ENCODE measurements around the gene DLG2.
"Not testable (repeated sequence)": the region's sequence is repeated elsewhere in the genome, so short reads cannot be mapped to it uniquely, and the experiment has no call there.

DLG2 gene

DNA sequence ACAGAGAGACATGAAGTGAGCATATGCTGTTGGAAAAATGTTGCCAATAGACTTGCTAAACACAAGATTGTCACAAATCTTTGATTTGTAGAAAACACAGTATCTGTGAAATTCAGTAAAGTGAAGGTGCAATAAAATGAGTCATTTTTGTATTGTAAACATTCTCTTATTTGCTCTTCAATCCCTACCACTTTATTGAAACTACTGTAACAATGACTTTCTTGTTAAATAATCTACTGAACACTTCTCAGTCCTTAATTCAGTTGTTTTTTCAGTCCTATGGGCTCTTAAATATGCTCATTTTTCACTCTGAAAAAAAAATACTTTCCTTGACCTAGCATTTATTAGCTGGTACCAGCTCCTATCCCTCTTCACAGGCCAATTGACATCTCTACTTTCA, 531.9 kb downstream of the DLG2 start:
- DNase-seq = no peak

- DNase-seq = no peak
These were observed 532.3 kb downstream of the DLG2 start for GRCh38 chr11:85094795-85095194.

DNA sequence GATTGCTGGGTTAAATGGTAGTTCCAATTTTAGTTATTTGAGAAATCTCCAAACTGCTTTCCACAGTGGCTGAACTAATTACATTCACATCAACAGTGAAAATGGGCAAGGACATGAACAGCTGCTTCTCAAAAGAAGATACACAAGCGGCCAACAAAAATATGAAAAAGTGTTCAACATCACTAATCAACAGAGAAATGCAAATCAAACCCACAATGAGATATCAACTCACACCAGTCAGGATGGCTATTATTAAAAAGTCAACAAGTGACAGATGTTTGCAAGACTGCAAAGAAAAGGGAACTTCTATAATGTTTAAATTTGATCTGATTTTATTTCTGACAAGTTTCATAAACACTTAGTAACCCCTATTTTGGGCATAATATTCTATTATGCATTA, 537.5 kb downstream of the DLG2 start:
- no peak for DNase-seq

GRCh38 chr11:85088286-85088685, 538.9 kb downstream of the DLG2 start:
- DNase-seq = no peak

- no peak for DNase-seq
These were observed 540.5 kb downstream of the DLG2 start for GRCh38 chr11:85086504-85087284.

GRCh38 chr11:85076535-85077330, 550.4 kb downstream of the DLG2 start:
- DNase-seq = no peak

GRCh38 chr11:85062659-85063058, 564.5 kb downstream of the DLG2 start:
- DNase-seq = no peak

DNA sequence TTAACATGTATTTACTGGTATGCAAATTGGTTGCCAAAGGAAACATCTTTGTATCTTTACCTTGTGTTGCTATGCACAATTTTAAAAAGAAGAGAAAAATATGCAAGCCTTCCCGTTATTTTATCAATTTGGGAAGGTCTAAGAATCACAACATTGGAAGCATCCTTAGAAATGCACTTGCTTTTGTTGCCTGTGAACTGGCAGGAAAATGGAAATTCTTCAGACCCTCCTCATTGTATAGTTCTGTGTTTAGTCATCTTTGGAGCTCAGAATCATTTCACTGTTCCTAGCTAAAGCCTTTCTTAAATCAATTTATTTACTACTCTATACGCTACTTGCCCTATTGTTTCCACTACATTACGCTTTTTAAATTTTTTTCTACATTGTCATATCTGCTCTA, 574.5 kb downstream of the DLG2 start:
- DNase-seq = no peak

DNA sequence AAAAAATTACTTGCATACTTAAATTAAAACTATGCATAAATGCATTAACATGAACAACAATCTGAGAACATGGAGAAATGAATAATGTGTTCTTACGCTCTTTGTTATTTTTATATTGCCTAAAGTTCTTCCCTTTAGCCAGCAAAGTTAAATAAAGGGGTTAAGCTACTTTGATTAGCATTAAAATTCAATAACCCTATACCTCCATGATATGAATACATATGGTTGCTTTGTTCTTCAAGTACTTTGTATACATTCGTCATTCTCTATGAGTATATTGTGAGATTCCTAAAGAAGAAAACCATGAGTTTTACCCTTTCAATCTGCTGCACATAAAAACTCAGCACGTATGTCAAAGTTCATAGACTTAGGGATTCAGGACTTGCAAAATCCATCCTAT, 578.3 kb downstream of the DLG2 start:
- DNase-seq = no peak

DNA sequence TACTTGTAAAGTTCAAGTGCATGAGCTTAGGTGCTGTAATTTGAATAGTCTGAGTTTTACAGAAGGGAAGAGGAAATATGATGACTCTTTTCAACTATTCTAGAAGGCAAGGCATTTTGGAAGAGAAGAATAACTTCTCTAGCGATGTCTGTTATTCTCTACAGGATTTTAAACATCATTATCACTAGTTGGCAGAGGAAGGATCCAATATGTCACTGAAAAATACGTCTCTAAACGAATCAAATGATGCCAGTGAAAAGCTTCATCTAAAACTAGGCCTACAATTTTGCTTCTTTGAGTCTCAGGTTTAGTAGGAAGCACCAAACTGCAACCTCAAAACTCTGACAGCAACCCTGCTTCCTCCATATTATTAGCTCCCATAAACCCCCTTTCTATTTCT, 581.4 kb downstream of the DLG2 start:
- DNase-seq = no peak

DNA sequence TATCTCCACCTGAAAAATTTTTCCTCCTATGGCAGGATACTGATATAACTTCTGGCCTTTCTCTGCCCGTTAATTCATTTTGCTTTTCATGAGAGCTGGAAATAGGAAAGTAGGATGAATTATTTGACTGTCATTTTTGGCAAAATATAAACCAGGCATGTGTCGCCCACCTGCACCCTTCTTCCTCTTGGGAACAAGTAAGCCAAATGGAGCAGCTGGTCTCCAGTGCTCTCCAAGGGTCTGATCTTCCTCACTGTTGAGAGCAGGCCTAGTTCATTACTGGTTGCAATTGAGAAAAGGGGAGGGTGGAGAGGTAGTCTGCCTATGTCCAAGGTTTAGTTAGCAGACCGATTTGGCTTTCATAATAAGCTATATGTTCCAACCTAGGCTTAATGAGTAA, 582.2 kb downstream of the DLG2 start:
- no peak for DNase-seq

- no peak for DNase-seq
These were observed 584.8 kb downstream of the DLG2 start for GRCh38 chr11:85042361-85042760.

DNA sequence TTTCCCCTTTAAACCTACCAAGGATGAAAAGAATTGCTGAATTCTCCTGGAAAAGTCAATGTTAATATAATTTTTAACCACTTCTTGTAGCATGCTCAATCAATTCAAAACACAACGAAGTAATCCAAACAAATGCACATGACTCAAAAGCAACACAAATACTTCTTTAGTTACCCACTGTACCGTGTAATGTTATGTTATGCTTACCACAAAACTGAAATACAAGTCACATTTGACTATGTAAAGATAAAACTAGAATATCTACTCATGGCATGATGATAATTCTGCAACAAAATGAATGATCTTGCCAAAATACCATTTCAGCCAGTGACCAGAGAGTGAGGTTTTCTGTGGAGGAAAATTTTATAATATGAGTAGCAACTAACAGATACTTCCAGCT, 587.0 kb downstream of the DLG2 start:
- DNase-seq = no peak

DNA sequence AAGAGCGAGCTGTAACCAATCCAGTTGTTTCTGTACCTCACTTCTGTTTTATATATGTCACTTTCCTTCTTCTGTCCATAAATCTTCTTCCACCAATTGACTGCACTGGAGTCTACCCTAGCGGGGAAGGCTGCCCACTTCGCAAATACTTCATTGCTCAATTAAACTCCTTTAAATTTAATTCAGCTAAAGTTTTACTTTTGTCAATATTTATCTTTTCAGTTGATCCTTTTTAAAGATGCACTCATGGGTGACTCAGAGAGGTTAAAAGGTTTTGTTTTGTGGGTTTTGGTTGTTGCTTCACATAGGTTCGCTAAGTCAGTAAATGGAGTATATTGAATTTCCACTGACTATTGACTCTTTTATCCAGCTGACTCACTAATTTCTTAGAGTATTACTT, 597.2 kb downstream of the DLG2 start:
- no peak for DNase-seq

DNA sequence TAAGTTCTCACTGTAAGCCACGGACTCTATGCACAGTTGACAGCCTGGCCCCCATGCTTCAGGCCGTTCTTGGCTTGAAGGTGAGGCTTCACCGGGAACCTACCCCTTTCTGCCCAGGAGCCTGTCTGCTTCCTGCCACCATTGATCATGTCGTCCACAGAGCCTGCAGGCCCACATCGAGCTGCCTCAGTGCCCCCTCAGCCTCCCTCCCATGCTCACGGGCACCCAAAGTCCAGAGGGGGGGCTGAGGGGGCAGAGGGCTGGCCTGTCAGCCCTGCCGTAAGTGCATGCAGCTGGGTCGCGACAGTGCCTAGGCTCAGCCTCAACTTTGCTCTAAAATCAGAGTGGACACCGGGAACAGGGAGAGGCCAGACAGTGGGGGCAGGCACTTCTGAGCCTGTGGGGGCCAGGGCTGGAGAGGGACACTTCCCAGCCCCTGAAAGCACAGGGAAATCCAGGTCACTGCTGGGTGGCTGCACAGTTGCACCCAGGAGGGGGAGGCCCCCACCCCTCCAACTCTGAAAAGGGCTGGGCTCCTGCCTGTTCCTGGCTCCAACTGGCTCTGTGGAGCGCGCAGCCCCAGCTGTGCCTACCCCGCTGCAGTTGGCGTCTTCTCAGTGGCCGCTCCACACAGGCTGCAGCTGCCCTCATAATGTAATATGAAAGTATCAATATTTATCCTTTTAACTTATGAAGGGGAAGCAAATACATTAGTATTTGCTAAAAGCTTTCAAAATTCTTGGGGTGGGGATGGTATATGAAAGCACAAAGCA, 598.6 kb downstream of the DLG2 start:
- DNase-seq = no peak

GRCh38 chr11:85027346-85027745, 599.8 kb downstream of the DLG2 start:
- DNase-seq = no peak

DNA sequence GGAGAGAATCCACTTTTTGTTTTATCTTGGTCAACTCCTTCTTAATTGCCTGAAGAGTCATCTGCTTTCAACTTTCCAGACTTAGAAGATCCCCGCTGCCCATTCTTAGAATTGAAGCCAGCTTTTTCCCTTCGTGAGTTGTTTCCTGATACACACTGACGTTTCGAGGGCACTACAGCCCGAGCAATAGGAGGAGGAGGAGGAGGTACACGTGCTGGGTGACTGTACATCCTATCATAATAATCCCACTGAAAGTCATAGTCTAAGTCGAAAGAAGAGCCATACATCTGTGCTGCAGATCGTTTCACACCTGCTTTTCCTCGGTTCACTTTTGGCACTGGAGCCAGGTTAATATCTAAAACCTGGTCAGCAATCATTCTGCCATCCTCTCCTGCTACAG, 606.1 kb downstream of the DLG2 start:
- DNase-seq = no peak

DNA sequence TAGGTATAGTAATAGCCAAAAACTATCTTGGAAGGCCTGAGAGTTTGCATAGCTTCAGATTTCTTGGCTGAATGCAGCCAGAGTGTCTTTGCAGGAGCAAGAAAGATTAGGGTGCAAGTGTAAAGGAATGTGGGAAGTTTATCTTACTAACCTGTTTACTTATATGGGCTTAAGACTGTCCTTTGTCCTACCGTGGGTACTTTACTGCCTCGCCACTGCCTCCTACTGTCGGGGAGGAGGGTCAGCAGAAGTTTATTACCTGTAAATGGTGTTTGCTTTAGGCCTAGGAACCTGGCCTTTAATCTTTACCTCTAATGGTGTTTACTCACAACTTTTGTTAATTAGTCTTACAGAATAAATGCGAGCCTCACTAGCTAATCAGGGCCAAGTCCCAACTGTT, 633.8 kb downstream of the DLG2 start:
- DNase-seq = no peak

DNA sequence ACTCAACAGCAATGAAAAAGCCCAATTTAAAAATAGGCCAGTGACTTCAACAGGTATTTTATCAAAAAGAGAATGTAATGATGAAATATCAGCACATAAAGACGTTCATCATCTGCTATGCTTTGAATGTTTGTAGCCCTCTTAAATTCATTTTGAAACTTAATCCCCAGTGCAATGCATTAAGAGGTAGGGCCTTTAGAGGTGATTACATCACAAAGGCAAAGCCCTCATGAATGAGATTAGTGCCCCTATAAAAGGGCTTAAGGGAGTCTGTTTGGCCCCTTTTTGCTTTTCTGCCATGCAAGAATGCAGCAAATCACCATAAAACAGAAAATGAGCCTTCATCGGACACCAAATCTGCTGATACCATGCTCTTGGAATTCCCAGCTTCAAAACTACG, 637.0 kb downstream of the DLG2 start:
- DNase-seq = no peak

DNA sequence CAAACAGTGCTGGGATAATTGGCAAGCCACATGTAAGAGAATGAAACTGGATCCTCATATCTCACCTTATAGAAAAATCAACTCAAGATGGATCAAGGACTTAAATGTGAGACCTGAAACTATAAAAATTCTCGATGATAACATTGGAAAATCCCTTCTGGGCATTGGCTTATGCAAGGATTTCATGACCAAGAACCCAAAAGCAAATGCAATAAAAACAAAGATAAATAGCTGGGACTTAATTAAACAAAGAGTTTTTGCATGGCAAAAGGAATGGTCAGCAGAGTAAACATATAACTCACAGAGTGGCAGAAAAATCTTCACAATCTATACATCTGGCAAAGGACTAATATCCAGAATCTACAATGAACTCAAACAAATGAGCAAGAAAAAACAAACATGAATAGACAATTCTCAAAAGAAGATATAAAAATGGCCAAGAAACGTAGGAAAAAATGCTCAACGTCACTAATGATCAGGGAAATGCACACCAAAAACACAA, 639.4 kb downstream of the DLG2 start:
- not testable (repeated sequence) for DNase-seq

GRCh38 chr11:84981301-84981700, 645.8 kb downstream of the DLG2 start:
- no peak for DNase-seq

- no peak for DNase-seq
These were observed 658.0 kb downstream of the DLG2 start for GRCh38 chr11:84969103-84969502.

GRCh38 chr11:84965484-84965883, 661.7 kb downstream of the DLG2 start:
- no peak for DNase-seq

DNA sequence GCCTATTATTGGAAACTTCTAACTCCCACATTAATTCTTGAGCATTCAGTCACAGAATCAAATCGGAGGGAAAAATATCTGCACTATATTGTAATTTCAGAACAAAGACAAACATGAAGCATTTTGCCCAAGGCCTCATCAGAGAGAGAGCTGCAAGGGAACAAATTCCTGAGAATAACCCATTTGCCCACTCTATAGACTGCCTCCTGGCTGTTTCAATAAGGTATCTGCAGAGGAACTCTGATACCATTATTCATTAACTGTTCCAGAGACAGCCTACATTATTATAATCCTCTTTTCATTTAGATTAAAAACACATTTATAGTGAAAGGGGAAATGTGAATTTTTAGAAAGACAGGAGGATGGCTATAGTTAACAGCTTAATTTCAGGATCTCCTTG, 663.9 kb downstream of the DLG2 start:
- no peak for DNase-seq

All from inflammatory macrophage treated with lipopolysaccharide for 4 hours (primary cell).